Mucosa of stomach (tissue), 1 donor: ENCODE results near the gene FOXG1.

Source experiments
- H3K27me3 ChIP-seq: one replicate; pipeline ENCODE4 v1.7.0; 2013; ENCODE audit warnings: mild to moderate bottlenecking, low read length; ENCODE audit not compliant: control insufficient read depth, insufficient read depth
- H3K36me3 ChIP-seq: one replicate; pipeline ENCODE4 v1.7.0; 2013; ENCODE audit warnings: low read length; ENCODE audit not compliant: control insufficient read depth, insufficient read depth
- H3K4me1 ChIP-seq: one replicate; pipeline ENCODE4 v1.7.0; 2013; ENCODE audit warnings: mild to moderate bottlenecking, low read length; ENCODE audit not compliant: control insufficient read depth, insufficient read depth
- H3K4me3 ChIP-seq: one replicate; pipeline ENCODE4 v1.7.0; 2013; ENCODE audit warnings: low read length
- H3K9ac ChIP-seq: one replicate; pipeline ENCODE4 v1.7.0; 2013; ENCODE audit warnings: mild to moderate bottlenecking, low read length, moderate library complexity
- H3K9me3 ChIP-seq: one replicate; pipeline ENCODE4 v1.7.0; 2013; ENCODE audit warnings: mild to moderate bottlenecking, low read length, moderate library complexity; ENCODE audit not compliant: control insufficient read depth
- donor health status: Pancreatic carcinoma.

FOXG1 gene

GRCh38 chr14:28756269-28756883 lies 10.2 kb upstream of the FOXG1 start:
- Histone ChIP-seq H3K4me1 (no peaks in the 10 kb centered on the region), H3K9ac (no peak overlapping the region), H3K27me3 (peaks cover 70% of the 10 kb centered on the region), H3K9me3 (no peaks in the 10 kb centered on the region), H3K36me3 (no peaks in the 10 kb centered on the region), H3K4me3 (no peak overlapping the region)

GRCh38 chr14:28756884-28757570 lies 9.6 kb upstream of the FOXG1 start:
- H3K36me3 ChIP-seq, result no peaks in the 10 kb centered on the region
- H3K27me3 ChIP-seq, result peaks cover 76% of the 10 kb centered on the region
- no peaks in the 10 kb centered on the region for H3K9me3 ChIP-seq
- no peaks in the 10 kb centered on the region for H3K4me1 ChIP-seq
- no peak overlapping the region for H3K9ac ChIP-seq
- no peak overlapping the region for H3K4me3 ChIP-seq

GRCh38 chr14:28757786-28758185 lies 8.8 kb upstream of the FOXG1 start:
- Histone ChIP-seq H3K4me3 (no peak overlapping the region), H3K36me3 (no peaks in the 10 kb centered on the region), H3K27me3 (peaks cover 84% of the 10 kb centered on the region), H3K9ac (no peak overlapping the region), H3K9me3 (no peaks in the 10 kb centered on the region), H3K4me1 (no peaks in the 10 kb centered on the region)

- Histone ChIP-seq H3K9me3 (no peaks in the 10 kb centered on the region), H3K9ac (no peak overlapping the region), H3K36me3 (no peaks in the 10 kb centered on the region), H3K4me1 (no peaks in the 10 kb centered on the region), H3K4me3 (no peak overlapping the region), H3K27me3 (peaks cover 88% of the 10 kb centered on the region)
These were observed 8.2 kb upstream of the FOXG1 start for GRCh38 chr14:28758253-28758884.

- H3K9ac ChIP-seq, result no peak overlapping the region
- peaks cover 95% of the 10 kb centered on the region for H3K27me3 ChIP-seq
- H3K36me3 ChIP-seq, result no peaks in the 10 kb centered on the region
- H3K4me1 ChIP-seq, result no peaks in the 10 kb centered on the region
- H3K9me3 ChIP-seq, result no peaks in the 10 kb centered on the region
- H3K4me3 ChIP-seq, result no peak overlapping the region
These were observed 7.5 kb upstream of the FOXG1 start for GRCh38 chr14:28758885-28759652.

GRCh38 chr14:28759653-28760313 lies 6.8 kb upstream of the FOXG1 start:
- H3K9me3 ChIP-seq, result no peaks in the 10 kb centered on the region
- peaks cover 96% of the 10 kb centered on the region for H3K27me3 ChIP-seq
- no peaks in the 10 kb centered on the region for H3K4me1 ChIP-seq
- no peak overlapping the region for H3K9ac ChIP-seq
- no peak overlapping the region for H3K4me3 ChIP-seq
- H3K36me3 ChIP-seq, result no peaks in the 10 kb centered on the region

GRCh38 chr14:28760431-28760996 lies 6.1 kb upstream of the FOXG1 start:
- Histone ChIP-seq H3K27me3 (peaks cover 96% of the 10 kb centered on the region), H3K36me3 (no peaks in the 10 kb centered on the region), H3K9ac (no peak overlapping the region), H3K9me3 (no peaks in the 10 kb centered on the region), H3K4me3 (no peak overlapping the region), H3K4me1 (no peaks in the 10 kb centered on the region)

GRCh38 chr14:28761438-28762291 lies 4.9 kb upstream of the FOXG1 start:
- H3K36me3 ChIP-seq, result no peaks in the 10 kb centered on the region
- no peaks in the 10 kb centered on the region for H3K9me3 ChIP-seq
- H3K4me1 ChIP-seq, result peaks cover 5% of the 10 kb centered on the region
- no peak overlapping the region for H3K4me3 ChIP-seq
- H3K27me3 ChIP-seq, result peaks cover 92% of the 10 kb centered on the region
- no peak overlapping the region for H3K9ac ChIP-seq

- Histone ChIP-seq H3K4me1 (peaks cover 5% of the 10 kb centered on the region), H3K9ac (no peak overlapping the region), H3K36me3 (no peaks in the 10 kb centered on the region), H3K4me3 (no peak overlapping the region), H3K9me3 (no peaks in the 10 kb centered on the region), H3K27me3 (peaks cover 85% of the 10 kb centered on the region)
These were observed 4.2 kb upstream of the FOXG1 start for GRCh38 chr14:28762303-28762954.

GRCh38 chr14:28762955-28763326 lies 3.6 kb upstream of the FOXG1 start:
- no peaks in the 10 kb centered on the region for H3K36me3 ChIP-seq
- no peak overlapping the region for H3K9ac ChIP-seq
- H3K4me1 ChIP-seq, result peaks cover 5% of the 10 kb centered on the region
- H3K4me3 ChIP-seq, result no peak overlapping the region
- no peaks in the 10 kb centered on the region for H3K9me3 ChIP-seq
- peaks cover 84% of the 10 kb centered on the region for H3K27me3 ChIP-seq
